Glutamatergic neuron (in vitro differentiated cells): ENCODE results near the gene ENHO. TPM values are rescaled to one million over a fixed set of nuclear protein-coding genes. Genes with fewer than 3 reads are reported as not detected.

Experiments
- DNase-seq: peaks from one replicate; pipeline ENCODE4 v3.0.0; 2022
- H3K27ac Mint-ChIP-seq: one replicate; pipeline ENCODE4 v1.8.0; 2020; ENCODE audit warnings: mild to moderate bottlenecking, mixed read lengths, inconsistent platforms; ENCODE audit not compliant: unreplicated experiment
- H3K27me3 Mint-ChIP-seq: one replicate; pipeline ENCODE4 v1.8.0; 2020; ENCODE audit warnings: mild to moderate bottlenecking, moderate library complexity, mixed read lengths, inconsistent platforms; ENCODE audit not compliant: unreplicated experiment
- H3K36me3 Mint-ChIP-seq: one replicate; pipeline ENCODE4 v1.8.0; 2020; ENCODE audit warnings: mild to moderate bottlenecking, mixed read lengths, inconsistent platforms; ENCODE audit not compliant: unreplicated experiment
- H3K4me1 Mint-ChIP-seq: one replicate; pipeline ENCODE4 v1.8.0; 2020; ENCODE audit warnings: mild to moderate bottlenecking, low read depth, mixed read lengths, inconsistent platforms; ENCODE audit not compliant: unreplicated experiment
- H3K4me3 Mint-ChIP-seq: one replicate; pipeline ENCODE4 v1.8.0; 2020; ENCODE audit warnings: mild to moderate bottlenecking, mixed read lengths, inconsistent platforms; ENCODE audit not compliant: unreplicated experiment
- H3K9me3 Mint-ChIP-seq: one replicate; pipeline ENCODE4 v1.8.0; 2020; ENCODE audit warnings: mild to moderate bottlenecking, moderate library complexity, mixed read lengths, inconsistent platforms; ENCODE audit not compliant: unreplicated experiment
- long read RNA-seq: library from polyadenylated mRNA; unstranded; transcript quantifications from one replicate; pipeline ENCODE4 v2.0.0, GENCODE V29; 2020; ENCODE audit not compliant: unreplicated experiment
- total RNA-seq: library from RNA; stranded (reverse); fragmentation: NEBNext Ultra II Directional; extraction: Animal tissue kit (Norgen Biotek cat#: 25700); gene quantifications from one replicate; pipeline ENCODE4 v1.2.1, GENCODE V29; 2021; ENCODE audit not compliant: unreplicated experiment
- TF ChIP-seq, protein P1 (sequence below): fragments of 200-600 bp; sonication (generic); IDR thresholded peaks from one replicate; pipeline ENCODE4 v1.5.0; 2021; ENCODE audit not compliant: partially characterized antibody, unreplicated experiment

ENHO gene
- total RNA-seq: 11.5 TPM
- long read RNA-seq, partial matches to known transcripts: 0 of 2 reads
- long read RNA-seq, other reads (novel, unspliced or antisense): 1 of 2 reads

DNA sequence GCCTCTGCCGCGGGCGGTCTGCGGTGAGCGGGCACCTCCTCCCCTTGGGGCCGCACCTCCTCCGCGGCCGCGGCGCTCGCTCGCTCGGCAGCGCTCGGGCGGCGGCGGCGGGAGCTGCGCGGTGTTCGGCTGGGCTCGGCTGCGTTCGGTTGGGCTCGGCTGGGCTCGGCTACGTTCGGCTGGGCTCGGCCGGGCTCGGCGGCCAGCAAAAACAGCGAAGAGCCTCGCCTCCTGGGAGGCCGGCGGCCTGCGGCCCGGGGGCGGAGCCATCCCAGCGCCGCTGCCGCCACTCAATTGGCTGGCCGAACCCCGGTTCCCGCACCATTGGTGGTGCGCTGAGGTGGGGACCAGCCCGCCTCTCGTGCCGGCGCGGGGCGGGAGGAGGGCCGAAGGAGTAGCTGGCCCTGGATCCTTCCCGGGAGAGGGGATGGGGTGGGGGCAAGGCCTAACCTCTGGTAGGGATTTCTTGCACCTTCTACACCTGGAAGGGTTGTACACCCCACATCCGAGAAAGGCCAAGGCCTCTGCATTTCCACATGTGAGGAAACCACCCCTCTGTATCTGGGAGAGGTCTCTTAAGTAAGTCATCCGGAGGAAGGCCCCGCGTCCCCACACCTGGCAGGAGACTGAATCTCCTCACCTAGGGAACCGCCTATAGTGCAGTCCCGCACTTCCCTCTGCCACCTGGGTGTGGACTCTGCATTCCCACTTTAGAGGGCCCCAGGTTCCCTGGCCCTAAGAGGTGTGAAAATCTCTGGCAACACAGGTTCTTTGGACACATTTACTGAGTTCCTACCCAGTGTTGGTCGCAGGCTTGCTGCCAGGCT is at the start of gene ENHO:
Gene ENHO (minus strand): TSS at position 20 of the 827 bp plus-strand sequence. CDS start 1,295 bp downstream, outside the sequence.
- peaks cover 7% of the 10 kb centered on the region for H3K9me3 Mint-ChIP-seq
- H3K27ac Mint-ChIP-seq: peak within 1 kb of the TSS; percentile 83
- H3K27me3 Mint-ChIP-seq: peaks cover 6% of the 10 kb centered on the region
- peak within 1 kb of the TSS; percentile 95 for H3K4me3 Mint-ChIP-seq
- peak; percentile 93 for DNase-seq
- peaks cover 5% of the 10 kb centered on the region for H3K36me3 Mint-ChIP-seq
- TF ChIP-seq, protein P1, sequence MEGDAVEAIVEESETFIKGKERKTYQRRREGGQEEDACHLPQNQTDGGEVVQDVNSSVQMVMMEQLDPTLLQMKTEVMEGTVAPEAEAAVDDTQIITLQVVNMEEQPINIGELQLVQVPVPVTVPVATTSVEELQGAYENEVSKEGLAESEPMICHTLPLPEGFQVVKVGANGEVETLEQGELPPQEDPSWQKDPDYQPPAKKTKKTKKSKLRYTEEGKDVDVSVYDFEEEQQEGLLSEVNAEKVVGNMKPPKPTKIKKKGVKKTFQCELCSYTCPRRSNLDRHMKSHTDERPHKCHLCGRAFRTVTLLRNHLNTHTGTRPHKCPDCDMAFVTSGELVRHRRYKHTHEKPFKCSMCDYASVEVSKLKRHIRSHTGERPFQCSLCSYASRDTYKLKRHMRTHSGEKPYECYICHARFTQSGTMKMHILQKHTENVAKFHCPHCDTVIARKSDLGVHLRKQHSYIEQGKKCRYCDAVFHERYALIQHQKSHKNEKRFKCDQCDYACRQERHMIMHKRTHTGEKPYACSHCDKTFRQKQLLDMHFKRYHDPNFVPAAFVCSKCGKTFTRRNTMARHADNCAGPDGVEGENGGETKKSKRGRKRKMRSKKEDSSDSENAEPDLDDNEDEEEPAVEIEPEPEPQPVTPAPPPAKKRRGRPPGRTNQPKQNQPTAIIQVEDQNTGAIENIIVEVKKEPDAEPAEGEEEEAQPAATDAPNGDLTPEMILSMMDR: no peak
- H3K4me1 Mint-ChIP-seq: peaks cover 5% of the 10 kb centered on the region

DNA sequence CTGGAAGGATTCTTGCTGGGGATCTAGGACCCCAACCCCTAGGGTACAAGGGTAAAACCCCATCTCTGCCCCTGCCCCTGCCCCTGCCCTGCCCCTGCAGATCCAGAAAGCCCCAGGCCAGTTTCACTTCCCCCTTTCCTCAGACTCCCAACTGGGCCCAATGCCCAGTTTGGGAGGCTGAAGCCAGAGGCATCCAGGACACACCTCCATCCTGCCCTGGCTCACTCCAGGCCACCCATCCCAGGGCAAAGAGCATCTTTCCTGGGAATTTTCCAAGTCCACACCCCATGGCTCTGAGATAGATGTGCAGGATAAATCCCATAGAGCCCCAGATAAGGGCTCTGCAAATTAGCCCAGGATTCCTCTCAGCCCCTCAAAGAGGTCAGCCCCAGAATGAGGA is 49.3 kb upstream of the ENHO start:
- Mint-ChIP-seq H3K4me1 (peaks cover 66% of the 10 kb centered on the region), H3K4me3 (no peak overlapping the region), H3K9me3 (peaks cover 28% of the 10 kb centered on the region), H3K36me3 (peaks cover 4% of the 10 kb centered on the region), H3K27me3 (peaks cover 24% of the 10 kb centered on the region), H3K27ac (no peak overlapping the region)
- DNase-seq: no peak
- TF ChIP-seq, protein P1: no peak

DNA sequence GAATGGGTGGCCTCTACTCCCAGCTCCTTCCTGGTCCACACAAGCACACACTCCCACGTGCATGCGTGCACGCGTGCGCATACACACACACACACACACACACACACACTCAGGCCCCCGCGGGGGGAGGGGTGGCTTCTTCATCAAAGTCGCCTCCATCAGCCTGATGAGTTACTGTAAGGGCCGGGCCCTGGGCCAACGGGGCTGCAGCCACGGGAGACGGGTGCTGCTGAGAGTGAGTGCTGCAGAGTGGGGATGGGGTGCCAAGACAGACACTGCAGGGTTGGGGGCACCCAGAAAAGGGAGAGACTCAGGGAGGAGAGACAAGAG is 48.7 kb upstream of the ENHO start:
- peaks cover 28% of the 10 kb centered on the region for H3K27me3 Mint-ChIP-seq
- peaks cover 70% of the 10 kb centered on the region for H3K4me1 Mint-ChIP-seq
- peaks cover 33% of the 10 kb centered on the region for H3K9me3 Mint-ChIP-seq
- H3K4me3 Mint-ChIP-seq: no peak overlapping the region
- TF ChIP-seq, protein P1: no peak
- H3K36me3 Mint-ChIP-seq: peaks cover 10% of the 10 kb centered on the region
- H3K27ac Mint-ChIP-seq: peak overlapping the region; percentile 60
- no peak for DNase-seq

DNA sequence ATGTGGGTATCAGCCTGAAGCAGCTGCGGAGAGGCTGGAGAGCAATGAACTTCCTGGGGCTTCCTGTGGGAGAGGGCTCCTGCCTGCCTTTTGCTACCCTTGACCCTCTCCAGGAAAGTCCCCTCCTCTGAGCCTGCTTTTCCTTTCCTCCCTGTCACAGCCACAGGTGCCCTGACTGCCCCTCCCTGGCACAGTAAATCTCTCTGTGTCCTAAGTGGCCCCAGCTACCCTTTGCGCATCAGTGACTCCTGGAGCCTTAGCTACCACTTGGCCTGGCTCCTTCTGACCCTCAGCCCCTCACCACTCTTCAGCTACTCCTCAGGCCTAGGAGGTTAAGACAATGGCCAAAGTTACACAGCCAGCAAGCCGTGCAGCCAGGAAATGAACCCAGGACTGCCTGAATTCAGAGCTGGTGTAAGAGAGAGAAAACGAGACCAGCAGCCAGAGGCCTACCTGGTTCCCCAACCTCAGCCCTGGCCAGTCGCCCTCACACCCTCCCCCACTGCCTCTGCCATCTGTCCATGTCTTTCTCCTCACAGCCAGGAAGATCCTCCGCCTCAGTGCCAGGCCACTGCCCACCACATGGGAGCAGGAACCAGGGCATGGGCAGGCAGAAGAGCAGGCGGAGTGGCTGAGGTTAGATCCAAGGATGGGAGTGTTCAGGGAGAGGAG is 48.2 kb upstream of the ENHO start:
- peaks cover 24% of the 10 kb centered on the region for H3K27me3 Mint-ChIP-seq
- peaks cover 10% of the 10 kb centered on the region for H3K36me3 Mint-ChIP-seq
- peaks cover 35% of the 10 kb centered on the region for H3K9me3 Mint-ChIP-seq
- H3K27ac Mint-ChIP-seq: peak overlapping the region; percentile 60
- H3K4me1 Mint-ChIP-seq: peaks cover 68% of the 10 kb centered on the region
- peak overlapping the region; percentile 9 for H3K4me3 Mint-ChIP-seq
- TF ChIP-seq, protein P1: no peak
- no peak for DNase-seq
